GM19193 (cell line): Measurements from ENCODE around the gene KCNIP1.

Experiments used
- POLR2A ChIP-seq: IDR thresholded peaks from 4 replicates; pipeline ENCODE4 v1.6.1; 2011; ENCODE audit not compliant: insufficient read depth, insufficient read length; ENCODE audit errors: extremely low read depth

Gene KCNIP1

DNA sequence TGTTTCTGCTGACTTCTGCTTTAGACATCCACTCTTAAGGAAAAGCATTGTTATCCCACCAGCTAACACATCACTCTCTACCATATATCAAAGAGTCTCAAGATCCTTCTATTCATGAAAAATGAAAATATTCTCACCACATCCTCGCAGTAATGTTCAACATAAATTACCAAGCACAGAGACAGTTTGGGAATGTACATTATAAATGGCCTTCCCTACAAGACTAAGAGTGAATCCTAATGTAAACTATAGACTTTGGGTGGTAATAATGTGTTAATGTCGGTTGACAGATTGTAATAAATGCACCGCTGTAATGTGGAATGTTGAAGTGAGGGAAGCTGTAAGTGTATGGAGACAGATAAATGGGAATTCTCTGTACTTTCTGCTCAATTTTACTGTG, 27.1 kb upstream of the KCNIP1 start:
- no peak for TF ChIP-seq POLR2A

- no peak for TF ChIP-seq POLR2A
Observed at GRCh38 chr5:170477906-170478305, 25.9 kb upstream of the KCNIP1 start.

DNA sequence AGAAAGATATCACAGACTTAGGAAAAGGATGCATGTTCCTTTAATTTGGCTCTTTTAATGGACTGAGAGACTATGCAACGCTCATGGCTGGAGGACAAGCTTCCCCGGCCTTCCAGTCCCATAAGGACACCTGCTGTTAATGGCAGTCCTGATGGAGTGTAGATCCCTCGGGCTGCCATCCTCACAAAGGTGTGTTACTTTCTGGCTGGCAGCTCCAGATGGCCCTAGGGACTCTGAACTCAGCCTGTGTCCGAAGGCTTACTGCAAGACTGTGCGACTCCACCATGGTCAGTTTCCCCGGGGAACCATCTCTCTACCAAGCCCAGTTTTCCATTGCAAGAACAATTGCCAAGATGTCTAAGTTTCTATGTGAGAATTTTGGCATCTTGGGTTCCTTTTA, 25.5 kb upstream of the KCNIP1 start:
- no peak for TF ChIP-seq POLR2A

DNA sequence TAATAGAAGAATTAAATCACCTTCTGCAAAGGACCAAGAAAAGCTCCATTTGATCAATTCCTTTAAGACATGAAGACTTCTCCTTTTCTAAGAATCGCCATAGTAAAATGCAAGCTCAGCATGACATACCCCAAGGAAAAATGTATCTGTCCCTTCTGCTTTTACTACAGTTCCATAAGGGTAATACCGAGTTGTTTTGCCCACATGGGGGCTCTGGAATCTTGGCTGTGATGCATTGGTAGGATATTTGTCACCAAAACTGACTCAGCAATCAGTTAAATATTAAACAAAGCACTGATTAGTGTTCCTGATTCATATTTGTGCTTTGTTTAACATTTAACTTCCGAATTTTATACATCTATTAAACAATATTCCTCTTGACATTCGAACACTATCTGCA, 24.3 kb upstream of the KCNIP1 start:
- no peak for TF ChIP-seq POLR2A

GRCh38 chr5:170480260-170480659, 23.6 kb upstream of the KCNIP1 start:
- no peak for TF ChIP-seq POLR2A

- no peak for TF ChIP-seq POLR2A
Observed at GRCh38 chr5:170481849-170482248, 22.0 kb upstream of the KCNIP1 start.

GRCh38 chr5:170482511-170482910, 21.3 kb upstream of the KCNIP1 start:
- TF ChIP-seq POLR2A: no peak

- TF ChIP-seq POLR2A: no peak
Observed at GRCh38 chr5:170483701-170484458, 19.9 kb upstream of the KCNIP1 start.

DNA sequence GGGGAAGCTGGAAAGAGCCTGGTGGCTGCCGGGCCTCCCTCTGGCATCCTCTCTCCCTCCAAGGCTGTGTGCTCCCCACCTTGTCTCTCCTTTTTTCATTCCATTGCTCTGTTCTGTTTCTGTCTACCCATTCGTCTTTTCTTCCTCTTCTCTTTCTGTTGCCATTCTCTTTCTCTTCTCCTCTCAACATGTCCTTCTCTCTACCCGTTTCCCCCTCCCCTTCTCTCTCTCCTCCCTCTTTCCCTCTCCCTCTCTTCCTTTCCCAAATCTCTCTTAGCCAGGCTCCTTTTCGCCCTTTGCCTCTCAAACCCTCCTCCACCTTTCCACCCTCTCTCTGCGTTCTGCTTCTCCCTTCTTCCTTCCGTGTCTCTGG, 19.4 kb upstream of the KCNIP1 start:
- no peak for TF ChIP-seq POLR2A

DNA sequence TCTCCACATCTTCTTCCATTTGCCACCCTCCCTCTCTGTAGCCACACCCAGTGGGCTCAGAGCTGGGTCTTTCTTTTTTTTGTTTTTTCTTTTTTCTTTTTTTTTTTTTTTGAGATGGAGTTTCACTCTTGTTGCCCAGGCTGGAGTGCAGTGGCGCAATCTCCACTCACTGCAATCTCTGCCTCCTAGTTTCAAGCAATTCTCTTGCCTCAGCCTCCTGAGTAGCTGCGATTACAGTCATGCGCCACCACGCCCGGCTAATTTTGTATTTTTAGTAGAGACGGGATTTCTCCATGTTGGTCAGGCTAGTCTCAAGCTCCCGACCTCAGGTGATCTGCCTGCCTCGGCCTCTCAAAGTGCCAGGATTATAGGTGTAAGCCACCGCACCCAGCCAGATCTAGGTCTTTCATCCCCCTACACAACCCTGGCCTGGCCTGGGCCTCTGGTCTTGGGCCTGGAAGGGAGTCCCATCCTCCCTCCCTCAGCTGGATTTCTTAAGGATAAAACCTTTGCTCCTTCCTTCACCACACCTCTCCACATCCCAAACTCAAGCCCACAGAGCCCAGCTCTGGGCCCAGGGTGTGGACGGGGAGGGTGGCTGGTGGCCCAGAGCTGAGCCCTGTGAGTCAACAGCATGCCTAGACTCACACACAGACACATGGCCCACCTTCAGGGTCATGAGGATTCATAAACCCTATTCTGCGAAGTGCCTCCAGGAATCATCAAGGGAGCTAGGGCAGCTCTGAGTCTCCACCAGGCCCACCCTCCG, 18.8 kb upstream of the KCNIP1 start:
- no peak for TF ChIP-seq POLR2A

DNA sequence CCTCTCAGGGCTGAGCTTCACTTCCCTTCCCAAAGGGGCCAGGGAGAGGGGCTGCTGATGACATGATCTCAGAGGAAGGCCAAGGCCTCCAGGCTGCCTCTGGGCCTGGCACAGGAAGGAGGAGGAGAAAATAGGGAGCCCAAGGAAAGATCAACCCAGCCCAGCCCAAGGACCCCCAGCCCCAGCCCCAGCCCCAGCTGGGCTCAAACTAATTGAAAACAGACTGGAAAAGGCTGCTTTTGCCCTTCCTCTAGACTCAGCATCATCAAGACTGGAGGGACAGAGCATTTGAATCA, 18.3 kb upstream of the KCNIP1 start:
- TF ChIP-seq POLR2A: no peak

DNA sequence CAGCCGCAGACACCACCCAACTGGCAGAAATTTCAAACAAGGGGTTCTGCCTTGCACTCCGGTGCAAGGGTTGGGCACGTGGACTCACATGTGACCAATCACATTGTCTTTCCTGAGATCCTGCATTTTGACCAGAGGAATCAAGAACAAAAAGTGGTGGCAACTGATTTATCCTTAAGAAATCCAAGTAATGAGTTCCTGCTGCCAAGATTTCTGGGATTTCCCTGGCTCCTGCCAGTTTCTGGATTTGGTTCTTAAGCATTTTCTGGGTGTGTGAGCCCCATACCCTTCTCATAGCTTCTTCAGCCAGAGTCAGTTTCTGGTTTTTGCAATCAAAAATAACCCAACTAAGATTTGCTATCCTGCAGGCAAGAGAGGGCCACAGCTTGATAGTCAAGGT, 17.4 kb upstream of the KCNIP1 start:
- no peak for TF ChIP-seq POLR2A

DNA sequence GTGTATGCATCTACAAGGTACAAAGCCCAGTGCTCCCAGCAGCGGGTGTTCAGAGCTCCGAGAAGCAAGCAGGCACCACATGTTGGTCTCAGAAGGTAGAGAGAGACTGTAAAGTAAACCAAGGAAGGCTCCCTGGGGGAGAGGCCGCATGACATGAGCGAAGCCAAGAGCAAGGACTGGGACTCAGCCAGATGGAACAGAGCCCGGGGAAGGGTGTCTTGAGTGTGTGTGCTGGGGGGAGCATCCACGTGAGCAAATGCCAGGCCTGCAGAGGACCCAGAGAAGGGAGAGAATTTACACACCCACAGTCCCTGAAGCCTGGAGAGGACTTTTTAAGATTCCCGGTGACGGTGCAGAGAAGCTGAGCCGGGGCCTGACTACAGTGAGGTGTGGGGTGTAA, 15.2 kb upstream of the KCNIP1 start:
- TF ChIP-seq POLR2A: no peak

DNA sequence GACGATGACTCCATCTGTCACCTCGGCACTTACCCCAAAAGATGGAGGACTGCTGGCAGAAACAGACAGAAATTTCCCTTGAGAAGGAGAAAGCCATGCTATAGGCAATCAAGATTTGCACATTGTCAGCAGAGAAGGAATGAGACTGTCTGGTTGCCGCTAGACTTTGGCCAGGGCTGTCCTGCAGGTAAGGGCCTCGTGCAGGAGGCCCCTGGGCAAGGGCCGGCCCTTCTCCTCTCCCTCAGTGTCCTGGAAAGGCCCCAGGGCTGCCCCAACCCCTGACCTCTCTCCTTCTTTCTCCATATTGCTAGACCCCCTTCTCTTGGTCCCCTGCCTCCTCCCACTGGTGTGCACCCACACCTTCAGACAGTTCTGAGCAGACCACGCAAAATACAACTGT, 14.6 kb upstream of the KCNIP1 start:
- no peak for TF ChIP-seq POLR2A

DNA sequence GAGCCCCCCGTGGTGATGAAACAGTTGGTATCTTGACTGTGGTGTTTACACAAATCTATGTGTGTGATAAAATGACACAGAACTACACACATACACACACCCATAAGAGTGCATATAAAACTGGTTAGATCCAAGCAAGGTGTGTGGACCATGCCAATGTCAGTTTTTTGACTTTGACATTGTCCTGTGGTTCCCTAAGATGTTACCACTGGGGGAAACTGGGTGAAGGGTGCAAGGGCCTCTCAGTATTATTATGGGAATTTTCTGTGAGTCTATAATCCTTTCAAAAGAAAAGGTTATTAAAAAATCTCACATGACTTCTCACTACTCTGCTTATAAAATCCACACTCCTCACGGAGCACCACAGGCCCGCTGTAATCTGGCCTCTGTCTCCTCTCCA, 13.4 kb upstream of the KCNIP1 start:
- no peak for TF ChIP-seq POLR2A

- TF ChIP-seq POLR2A: no peak
Observed at GRCh38 chr5:170491479-170491878, 12.3 kb upstream of the KCNIP1 start.

- no peak for TF ChIP-seq POLR2A
Observed at GRCh38 chr5:170493028-170493820, 10.6 kb upstream of the KCNIP1 start.

GRCh38 chr5:170494041-170494440, 9.8 kb upstream of the KCNIP1 start:
- TF ChIP-seq POLR2A: no peak
